Activated T-helper 1 cell treated with anti-CD3 and anti-CD28 coated beads, Interleukin-2, amount 50 U/mL, for 16 hours (primary cell): ENCODE measurements around the gene ERAL1.
A peak's percentile ranks its signal among the peaks of the same experiment; 100 is the strongest.
"Not testable (repeated sequence)": the region's sequence is repeated elsewhere in the genome, so short reads cannot be mapped to it uniquely, and the experiment has no call there.

Source experiments
- DNase-seq, 2 donors: peaks; one replicate each; pipeline ENCODE4 v3.0.0-alpha.2; 2020; ENCODE audit warnings: low read depth in 1 of 2, low spot score in 1 of 2

ERAL1 gene

DNA sequence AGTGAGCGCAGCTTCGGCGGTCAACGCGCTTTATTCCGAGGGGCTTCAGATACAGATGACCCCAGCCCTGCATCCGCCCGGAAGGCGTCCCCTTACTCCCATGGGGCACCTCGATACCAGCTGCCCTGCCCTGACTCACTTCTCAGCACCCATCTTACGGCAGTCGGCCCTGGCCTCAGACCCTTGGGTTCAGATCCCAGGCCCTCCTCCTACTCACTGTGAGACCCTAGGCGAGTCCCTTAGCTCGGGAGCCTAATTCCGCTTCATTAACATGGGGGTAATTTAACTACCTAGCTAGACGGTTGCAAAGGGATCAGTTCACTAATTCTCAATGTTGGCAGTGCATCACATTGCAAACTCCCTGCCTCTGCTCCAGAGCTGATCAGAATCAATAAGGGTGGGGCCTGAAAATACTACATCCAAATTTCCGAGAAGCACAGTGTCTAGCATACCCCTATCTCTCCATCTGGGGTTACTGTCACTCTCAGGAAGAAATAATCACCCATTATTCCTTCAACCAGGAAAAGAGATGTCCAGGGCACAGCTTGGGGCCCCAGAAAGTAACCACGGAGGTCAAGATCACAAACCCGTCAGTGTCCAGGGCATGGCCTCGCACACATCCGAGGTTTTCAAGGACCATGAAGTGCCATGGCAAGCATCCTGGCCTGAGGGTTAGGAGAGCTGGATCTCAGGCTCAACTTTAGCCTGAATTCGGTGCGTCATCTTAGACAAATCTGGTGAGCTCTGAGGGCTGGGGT, 43.1 kb downstream of the ERAL1 start:
- no peak for DNase-seq

- no peak for DNase-seq
These were observed 43.7 kb downstream of the ERAL1 start for GRCh38 chr17:28898527-28898955.

- no peak for DNase-seq
These were observed 44.5 kb downstream of the ERAL1 start for GRCh38 chr17:28899212-28899815.

DNA sequence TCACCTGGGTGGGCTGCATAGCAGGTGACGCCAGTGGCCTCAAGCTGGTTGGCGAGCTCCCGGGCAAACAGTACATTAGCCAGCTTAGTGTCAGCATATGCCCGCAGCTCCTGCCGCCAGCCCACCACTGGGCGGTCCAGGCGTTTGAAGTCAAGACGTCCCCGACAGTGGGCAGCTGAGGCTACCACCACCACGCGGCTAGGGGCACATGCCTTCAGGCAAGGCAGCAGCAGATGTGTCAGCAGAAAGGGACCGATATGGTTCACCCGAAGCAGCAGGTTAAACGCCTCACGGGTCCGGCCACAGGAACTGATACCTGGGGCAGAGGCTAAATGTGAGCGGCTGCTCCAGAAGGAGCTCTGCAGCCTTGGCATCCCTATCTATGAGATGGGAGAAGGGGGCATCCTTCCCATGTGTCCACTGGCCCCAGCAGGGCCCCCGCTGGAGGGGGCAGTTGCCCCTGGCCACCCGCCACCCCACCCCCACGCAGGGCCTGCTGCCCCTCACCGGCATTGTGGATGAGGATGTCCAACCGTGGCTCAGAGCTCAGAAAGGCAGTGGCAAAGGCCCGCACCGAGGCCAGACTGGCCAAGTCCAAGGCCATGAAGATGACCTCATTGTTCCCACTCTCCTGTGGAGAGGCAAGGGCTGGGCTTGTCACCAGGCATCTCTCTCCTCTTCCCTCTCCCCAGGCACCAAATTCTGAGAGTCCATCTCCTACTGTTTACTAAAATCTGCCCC, 46.3 kb downstream of the ERAL1 start:
- no peak for DNase-seq

DNA sequence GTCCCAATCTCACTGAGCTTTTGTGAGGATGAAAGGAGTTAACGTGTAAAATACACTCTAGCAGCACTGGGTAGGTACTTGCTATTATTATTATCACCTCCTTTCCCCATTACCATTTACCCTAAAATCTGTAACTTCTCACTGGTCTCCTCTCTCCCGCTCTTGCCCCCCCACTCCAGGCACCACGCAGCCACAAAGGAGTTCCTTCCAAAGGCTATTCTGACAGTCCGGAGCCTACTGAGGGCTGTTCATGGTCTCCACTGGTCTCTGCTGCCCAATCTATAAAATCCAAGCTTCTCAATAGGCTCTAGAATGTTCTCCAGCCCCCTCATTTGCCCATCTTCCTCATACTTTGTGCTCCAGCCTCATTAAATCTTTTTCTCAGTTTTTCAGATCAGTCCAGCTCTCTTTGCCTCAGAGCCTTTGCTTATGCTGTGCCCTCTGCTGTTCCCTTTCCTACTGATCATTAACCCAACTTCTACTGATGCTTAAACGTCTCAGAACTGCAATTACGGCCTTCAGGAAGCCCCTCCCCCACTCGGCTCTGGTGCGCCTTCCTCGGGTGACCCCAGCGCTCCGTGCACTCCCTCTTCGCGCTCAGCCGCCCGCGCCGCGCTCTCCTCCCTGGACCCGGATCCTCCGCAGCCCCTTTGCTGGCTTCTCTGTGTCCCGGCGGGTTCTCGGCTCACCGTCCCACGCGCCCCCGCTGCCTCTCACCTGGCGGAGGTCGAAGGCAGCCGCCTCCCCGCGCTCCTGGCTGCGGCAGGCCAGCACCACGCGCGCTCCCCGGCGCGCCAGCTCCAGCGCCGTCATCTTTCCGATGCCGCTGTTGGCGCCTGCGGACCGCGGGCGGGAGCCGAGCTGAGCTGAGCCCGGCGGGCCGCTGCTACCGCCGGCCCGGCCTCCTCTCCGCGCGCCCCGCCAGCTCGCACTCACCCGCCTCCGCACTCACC, 47.3 kb downstream of the ERAL1 start:
- DNase-seq, result peak in 1 of 2 donors; percentile 24

DNA sequence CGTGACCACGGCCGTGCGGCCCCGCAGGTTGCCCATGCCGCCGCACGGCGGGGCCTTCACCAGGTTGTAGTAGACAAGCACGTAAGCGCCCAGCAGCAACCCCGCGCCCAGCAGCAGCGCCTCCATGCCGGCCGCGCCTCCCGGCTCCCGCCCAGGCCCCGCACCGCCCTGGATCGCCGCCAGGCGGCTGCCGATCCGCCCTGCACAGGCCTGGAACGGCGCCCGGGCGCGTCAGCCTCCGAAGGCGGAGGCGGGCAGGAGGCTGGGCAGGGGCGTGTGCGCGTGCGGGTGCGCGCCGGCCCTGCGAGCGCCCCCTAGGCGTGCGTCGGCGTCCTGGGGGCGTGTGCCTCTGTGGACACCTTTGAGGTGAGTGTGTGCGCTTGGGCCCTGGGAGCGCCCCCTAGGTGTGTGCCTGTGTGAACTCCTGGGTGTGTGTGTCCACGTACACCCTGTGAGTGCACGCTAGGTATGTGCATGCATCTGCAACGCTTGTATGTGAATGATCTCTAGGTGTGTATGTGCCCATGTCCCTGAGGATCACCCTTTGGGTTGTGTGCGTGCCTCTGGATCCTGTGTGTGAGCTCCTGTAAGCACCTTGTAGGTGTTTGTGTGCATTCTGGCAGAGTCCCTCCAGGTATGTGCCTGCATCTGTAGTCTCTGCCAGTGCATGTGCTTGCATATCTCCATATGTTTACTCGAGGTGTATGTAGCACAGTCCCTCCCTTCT, 48.2 kb downstream of the ERAL1 start, which contains the start of gene DHRS13:
TSS of gene DHRS13 (minus strand) at position 261 of the 727 bp plus-strand sequence. CDS start at position 126, 135 bp downstream.
- DNase-seq, result peak; percentile 89 to 96

- DNase-seq, result not testable (repeated sequence)
These were observed 48.7 kb downstream of the ERAL1 start for GRCh38 chr17:28903546-28903841.

DNA sequence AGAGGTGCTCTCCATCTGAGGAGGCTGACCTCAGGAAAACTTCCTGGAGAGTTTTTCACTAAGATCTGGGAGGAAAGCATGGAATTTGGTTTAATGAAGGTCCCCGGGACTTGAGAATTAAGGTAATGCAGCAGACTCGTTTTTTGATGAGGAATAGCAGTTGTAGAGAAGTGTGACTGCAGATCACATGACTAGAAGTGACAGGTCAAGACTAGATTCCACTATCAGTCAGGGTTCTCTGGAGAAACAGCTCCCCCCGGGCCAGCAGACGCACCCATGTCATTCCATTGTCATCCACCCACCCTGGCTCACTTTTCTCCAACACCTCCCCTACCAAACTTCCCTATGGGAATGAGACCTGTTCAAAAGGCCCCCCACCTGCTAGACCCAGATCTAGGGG, 50.0 kb downstream of the ERAL1 start:
- no peak for DNase-seq

DNA sequence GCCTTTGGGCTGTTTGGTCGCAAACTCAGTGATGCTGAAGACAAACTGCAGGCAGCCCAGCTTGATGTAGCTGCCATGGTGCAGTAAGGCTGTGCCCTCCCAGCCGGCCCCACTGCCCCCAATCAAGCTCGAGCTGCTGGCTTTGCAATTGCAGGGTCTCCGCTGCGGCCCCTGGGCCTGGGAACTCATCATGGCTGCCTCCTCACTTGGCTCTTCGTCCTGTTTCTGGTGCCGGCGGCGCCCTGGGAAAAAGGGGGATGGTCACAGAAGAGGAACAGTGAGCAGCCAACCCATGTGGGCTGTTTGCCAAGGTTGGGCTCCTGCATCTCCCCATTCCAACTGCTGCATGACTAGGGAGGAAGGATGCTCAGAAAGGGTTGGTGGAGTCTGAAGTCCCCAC, 51.5 kb downstream of the ERAL1 start:
- DNase-seq, result no peak

- no peak for DNase-seq
These were observed 52.1 kb downstream of the ERAL1 start for GRCh38 chr17:28906706-28907438.

GRCh38 chr17:28907709-28908475, 53.1 kb downstream of the ERAL1 start:
- DNase-seq, result no peak

- DNase-seq, result no peak
These were observed 53.9 kb downstream of the ERAL1 start for GRCh38 chr17:28908640-28909167.

GRCh38 chr17:28910534-28910933, 55.7 kb downstream of the ERAL1 start:
- no peak for DNase-seq
